K562 (cell line): Measurements from ENCODE around the gene SH2D4B.

Experiments
- EP300 ChIP-seq: IDR thresholded peaks from 2 replicates; pipeline ENCODE4 v1.6.1; 2012; ENCODE audit warnings: low read length, improper control_type of control experiment
- FOXJ3 ChIP-seq: sonication (generic); formaldehyde crosslinking; IDR thresholded peaks from 2 replicates; pipeline ENCODE4 v1.4.0; 2020; ENCODE audit warnings: mild to moderate bottlenecking, missing genetic modification reagents
- LARP7 ChIP-seq: fragments of 450-650 bp; IDR thresholded peaks from 2 replicates; pipeline ENCODE4 v1.6.1; 2016
- MIER1 ChIP-seq: fragments of 450-650 bp; IDR thresholded peaks from 2 replicates; pipeline ENCODE4 v1.6.1; 2016; ENCODE audit warnings: antibody characterized with exemption, mild to moderate bottlenecking, low read depth
- MXI1 ChIP-seq: IDR thresholded peaks from 2 replicates; pipeline ENCODE4 v1.6.1; 2011; ENCODE audit warnings: low read depth, mild to moderate bottlenecking, improper control_type of control experiment, low read length
- SMAD3 ChIP-seq: fragments of 450-650 bp; formaldehyde crosslinking; conservative IDR thresholded peaks from 2 replicates; pipeline ENCODE4 v1.4.0; 2020; ENCODE audit warnings: mild to moderate bottlenecking
- SRF ChIP-seq, 2 experiments: fragments of 250-450, 450-650 bp in 1 of 2; sonication (Bioruptor Pico) in 1 of 2; sonication (generic) in 1 of 2; formaldehyde crosslinking; IDR thresholded peaks; 2 replicates each; pipeline versions ENCODE4 v1.5.0 to v1.5.1; 2020 to 2022; ENCODE audit warnings: mild to moderate bottlenecking in 1 of 2, missing genetic modification reagents in 1 of 2
- ZNF184 ChIP-seq: sonication (generic); formaldehyde crosslinking; IDR thresholded peaks from 2 replicates; pipeline ENCODE4 v1.5.0; 2020; ENCODE audit warnings: missing genetic modification reagents
- ZNF282 ChIP-seq: sonication (generic); formaldehyde crosslinking; IDR thresholded peaks from 2 replicates; pipeline ENCODE4 v1.8.1; 2023; ENCODE audit warnings: missing genetic modification reagents
- TF ChIP-seq, protein P1 (sequence below): conservative IDR thresholded peaks from 2 replicates; pipeline ENCODE4 v1.6.1; 2011; ENCODE audit warnings: low read depth, mild to moderate bottlenecking, low read length; ENCODE audit not compliant: control insufficient read depth
- TF ChIP-seq, protein P2 (sequence below): sonication (generic); formaldehyde crosslinking; IDR thresholded peaks from 2 replicates; pipeline ENCODE4 v1.9.0; 2022; ENCODE audit warnings: mild to moderate bottlenecking, missing genetic modification reagents

DNA sequence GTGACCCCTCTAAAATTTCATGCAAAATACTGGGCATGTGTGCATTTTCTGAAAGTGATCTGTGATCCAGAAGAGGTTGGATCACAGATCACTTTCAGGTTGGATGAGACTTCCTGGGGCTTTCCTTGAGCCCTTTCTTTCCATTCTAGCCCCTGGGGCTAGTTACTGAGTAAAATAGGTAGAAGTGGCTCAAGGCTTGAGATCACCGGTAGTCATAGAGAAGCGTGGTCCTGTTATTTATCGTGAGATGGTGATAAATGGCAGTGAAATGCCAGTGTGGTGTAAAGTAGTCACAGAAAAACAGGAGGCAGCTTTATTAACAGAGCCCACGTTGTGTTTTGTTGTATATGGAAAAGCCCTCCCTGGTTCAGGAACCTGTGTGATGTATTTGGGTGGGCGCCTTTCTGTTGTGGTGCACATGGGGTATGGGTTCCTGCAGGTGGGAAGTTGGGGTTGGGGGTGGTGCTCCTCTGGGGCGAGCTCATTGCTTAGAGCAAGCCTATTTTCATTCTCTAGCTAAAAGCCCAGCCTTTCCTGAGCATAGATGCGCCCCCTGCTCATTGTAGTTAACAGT, 34.0 kb upstream of the SH2D4B start:
- TF ChIP-seq MXI1 (no peak), EP300 (no peak), MIER1 (no peak), SRF (CRISPR knock-in tag; IDR thresholded peaks at IDR 0.05) (no peak), LARP7 (no peak), SMAD3 (CRISPR knock-in tag) (no peak), ZNF282 (CRISPR knock-in tag) (no peak), ZNF184 (CRISPR knock-in tag) (no peak), FOXJ3 (CRISPR knock-in tag) (no peak)
- TF ChIP-seq, protein P1, sequence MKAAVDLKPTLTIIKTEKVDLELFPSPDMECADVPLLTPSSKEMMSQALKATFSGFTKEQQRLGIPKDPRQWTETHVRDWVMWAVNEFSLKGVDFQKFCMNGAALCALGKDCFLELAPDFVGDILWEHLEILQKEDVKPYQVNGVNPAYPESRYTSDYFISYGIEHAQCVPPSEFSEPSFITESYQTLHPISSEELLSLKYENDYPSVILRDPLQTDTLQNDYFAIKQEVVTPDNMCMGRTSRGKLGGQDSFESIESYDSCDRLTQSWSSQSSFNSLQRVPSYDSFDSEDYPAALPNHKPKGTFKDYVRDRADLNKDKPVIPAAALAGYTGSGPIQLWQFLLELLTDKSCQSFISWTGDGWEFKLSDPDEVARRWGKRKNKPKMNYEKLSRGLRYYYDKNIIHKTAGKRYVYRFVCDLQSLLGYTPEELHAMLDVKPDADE = no peak
- TF ChIP-seq, protein P2, sequence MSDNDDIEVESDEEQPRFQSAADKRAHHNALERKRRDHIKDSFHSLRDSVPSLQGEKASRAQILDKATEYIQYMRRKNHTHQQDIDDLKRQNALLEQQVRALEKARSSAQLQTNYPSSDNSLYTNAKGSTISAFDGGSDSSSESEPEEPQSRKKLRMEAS (CRISPR knock-in tag) = no peak
